ENCODE measurements around the gene OPCML. TPM values are rescaled to one million over a fixed set of nuclear protein-coding genes. Genes with fewer than 3 reads are reported as not detected.

OPCML gene
- polyA plus RNA-seq, 1 donor from 2014 or later: 11.6 TPM

DNA sequence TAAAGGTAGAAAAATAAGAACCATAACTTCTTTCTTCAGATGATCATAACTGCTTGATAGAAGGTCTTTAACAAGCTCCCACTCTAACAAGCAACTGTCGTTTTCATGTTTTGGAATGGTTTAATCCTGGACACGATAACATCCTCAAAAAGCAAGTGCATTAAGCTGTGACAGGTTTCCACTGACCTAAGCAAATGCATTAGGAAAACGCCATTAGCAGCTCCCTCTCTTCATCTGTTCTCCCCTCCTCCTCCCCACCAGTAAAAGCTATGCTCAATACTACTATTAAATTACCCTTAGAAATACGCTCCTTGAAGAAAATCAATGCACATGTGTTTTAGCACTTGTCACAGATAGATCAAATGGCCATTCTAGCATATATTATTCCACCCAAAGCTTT, 729.4 kb downstream of the OPCML start:
- no peaks in the 10 kb centered on the region for H3K9me2 ChIP-seq (ENCODE audit: insufficient read depth, low read length)
- no peak overlapping the region for H3K4me3 ChIP-seq (ENCODE audit: low read length)
- no peak overlapping the region for H2AFZ ChIP-seq (ENCODE audit: low read depth, low read length)
- no peaks in the 10 kb centered on the region for H3K9me3 ChIP-seq (ENCODE audit: low read length)
- no peak overlapping the region for H3K4me2 ChIP-seq (ENCODE audit: low read length)
- H3K79me2 ChIP-seq (replicated peaks; ENCODE audit: insufficient read depth, low read length): no peaks in the 10 kb centered on the region
- H4K20me1 ChIP-seq (ENCODE audit: insufficient read depth): no peaks in the 10 kb centered on the region
- H3K27me3 ChIP-seq (ENCODE audit: insufficient read depth, low read depth, low read length): no peaks in the 10 kb centered on the region
- peak overlapping the region; percentile 74 for H3K27ac ChIP-seq (ENCODE audit: low read length)
- peak; percentile 65 for TF ChIP-seq POLR2AphosphoS5 (IDR thresholded peaks at IDR 0.05)
- no peak for TF ChIP-seq EZH2 (IDR thresholded peaks at IDR 0.05; ENCODE audit: borderline replicate concordance, insufficient read depth, low read length, poor library complexity, severe bottlenecking)
- TF ChIP-seq RAD21 (conservative IDR thresholded peaks at IDR 0.05): peak; percentile 7
- no peak for TF ChIP-seq EP300 (conservative IDR thresholded peaks at IDR 0.05; ENCODE audit: poor library complexity, severe bottlenecking)
- TF ChIP-seq MXI1 (conservative IDR thresholded peaks at IDR 0.05; ENCODE audit: poor library complexity, severe bottlenecking): no peak
- peak; percentile 84 for TF ChIP-seq REST (IDR thresholded peaks at IDR 0.05; ENCODE audit: borderline replicate concordance)
- no peak overlapping the region for H3K9ac ChIP-seq (ENCODE audit: low read length)
- no peaks in the 10 kb centered on the region for H3K36me3 ChIP-seq (ENCODE audit: insufficient read depth, low read length)
- H3F3A ChIP-seq (ENCODE audit: insufficient read depth, low read length, poor library complexity, severe bottlenecking): peaks cover 4% of the 10 kb centered on the region

GRCh38 chr11:132793831-132794230, 738.5 kb downstream of the OPCML start:
- Histone ChIP-seq H4K20me1 (ENCODE audit: insufficient read depth) (no peaks in the 10 kb centered on the region), H3K9me2 (ENCODE audit: insufficient read depth, low read length) (no peaks in the 10 kb centered on the region), H3K9me3 (ENCODE audit: low read length) (no peaks in the 10 kb centered on the region), H3K27me3 (ENCODE audit: insufficient read depth, low read depth, low read length) (no peaks in the 10 kb centered on the region), H3K4me3 (ENCODE audit: low read length) (no peak overlapping the region), H3K36me3 (ENCODE audit: insufficient read depth, low read length) (no peaks in the 10 kb centered on the region), H3K4me2 (ENCODE audit: low read length) (no peak overlapping the region), H3K27ac (ENCODE audit: low read length) (no peak overlapping the region), H3F3A (ENCODE audit: insufficient read depth, low read length, poor library complexity, severe bottlenecking) (no peaks in the 10 kb centered on the region), H3K9ac (ENCODE audit: low read length) (no peak overlapping the region), H3K79me2 (replicated peaks; ENCODE audit: insufficient read depth, low read length) (no peaks in the 10 kb centered on the region), H2AFZ (ENCODE audit: low read depth, low read length) (no peak overlapping the region)
- no peak for TF ChIP-seq REST (IDR thresholded peaks at IDR 0.05; ENCODE audit: borderline replicate concordance)
- TF ChIP-seq MXI1 (conservative IDR thresholded peaks at IDR 0.05; ENCODE audit: poor library complexity, severe bottlenecking): no peak
- TF ChIP-seq POLR2AphosphoS5 (IDR thresholded peaks at IDR 0.05): no peak
- TF ChIP-seq RAD21 (conservative IDR thresholded peaks at IDR 0.05): no peak
- no peak for TF ChIP-seq TAF1 (IDR thresholded peaks at IDR 0.05; ENCODE audit: low read depth)
- no peak for TF ChIP-seq EP300 (conservative IDR thresholded peaks at IDR 0.05; ENCODE audit: poor library complexity, severe bottlenecking)
- no peak for TF ChIP-seq SMC3 (conservative IDR thresholded peaks at IDR 0.05; ENCODE audit: poor library complexity)
- TF ChIP-seq, protein P1, sequence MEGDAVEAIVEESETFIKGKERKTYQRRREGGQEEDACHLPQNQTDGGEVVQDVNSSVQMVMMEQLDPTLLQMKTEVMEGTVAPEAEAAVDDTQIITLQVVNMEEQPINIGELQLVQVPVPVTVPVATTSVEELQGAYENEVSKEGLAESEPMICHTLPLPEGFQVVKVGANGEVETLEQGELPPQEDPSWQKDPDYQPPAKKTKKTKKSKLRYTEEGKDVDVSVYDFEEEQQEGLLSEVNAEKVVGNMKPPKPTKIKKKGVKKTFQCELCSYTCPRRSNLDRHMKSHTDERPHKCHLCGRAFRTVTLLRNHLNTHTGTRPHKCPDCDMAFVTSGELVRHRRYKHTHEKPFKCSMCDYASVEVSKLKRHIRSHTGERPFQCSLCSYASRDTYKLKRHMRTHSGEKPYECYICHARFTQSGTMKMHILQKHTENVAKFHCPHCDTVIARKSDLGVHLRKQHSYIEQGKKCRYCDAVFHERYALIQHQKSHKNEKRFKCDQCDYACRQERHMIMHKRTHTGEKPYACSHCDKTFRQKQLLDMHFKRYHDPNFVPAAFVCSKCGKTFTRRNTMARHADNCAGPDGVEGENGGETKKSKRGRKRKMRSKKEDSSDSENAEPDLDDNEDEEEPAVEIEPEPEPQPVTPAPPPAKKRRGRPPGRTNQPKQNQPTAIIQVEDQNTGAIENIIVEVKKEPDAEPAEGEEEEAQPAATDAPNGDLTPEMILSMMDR (IDR thresholded peaks at IDR 0.05; ENCODE audit: poor library complexity, severe bottlenecking): no peak
- no peak for TF ChIP-seq EZH2 (IDR thresholded peaks at IDR 0.05; ENCODE audit: borderline replicate concordance, insufficient read depth, low read length, poor library complexity, severe bottlenecking)
